GM21423 (cell line): Measurements from ENCODE around the gene PIK3R1.
A peak's percentile ranks its signal among the peaks of the same experiment; 100 is the strongest.

Source experiments
- ATAC-seq: cut with Tn5 transposase; IDR thresholded peaks from one replicate; pipeline ENCODE4 v1.9.1; 2021; ENCODE audit warnings: mild to moderate bottlenecking, moderate library complexity; ENCODE audit not compliant: unreplicated experiment

The PIK3R1 gene

GRCh38 chr5:68268852-68269130, 53.2 kb downstream of the PIK3R1 start:
- ATAC-seq = no peak

DNA sequence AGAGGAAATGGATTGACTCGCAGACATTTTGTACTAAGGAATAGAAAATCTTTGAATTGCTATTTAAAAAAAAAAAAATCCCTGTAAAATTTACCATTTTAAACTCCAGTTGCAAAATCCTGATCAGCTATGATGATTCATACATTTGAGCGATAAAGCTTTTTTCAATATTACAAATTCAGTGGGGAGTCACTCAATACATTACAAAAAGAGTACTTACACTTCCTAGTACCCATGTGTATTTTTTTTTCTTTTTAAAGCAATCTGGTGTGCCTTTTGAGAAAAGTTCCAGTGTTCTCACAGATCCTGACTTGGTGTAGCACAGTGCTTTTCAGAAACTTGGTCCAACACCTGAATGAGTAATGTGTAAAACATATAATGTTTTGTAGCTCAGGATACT, 54.3 kb downstream of the PIK3R1 start:
- ATAC-seq = no peak

DNA sequence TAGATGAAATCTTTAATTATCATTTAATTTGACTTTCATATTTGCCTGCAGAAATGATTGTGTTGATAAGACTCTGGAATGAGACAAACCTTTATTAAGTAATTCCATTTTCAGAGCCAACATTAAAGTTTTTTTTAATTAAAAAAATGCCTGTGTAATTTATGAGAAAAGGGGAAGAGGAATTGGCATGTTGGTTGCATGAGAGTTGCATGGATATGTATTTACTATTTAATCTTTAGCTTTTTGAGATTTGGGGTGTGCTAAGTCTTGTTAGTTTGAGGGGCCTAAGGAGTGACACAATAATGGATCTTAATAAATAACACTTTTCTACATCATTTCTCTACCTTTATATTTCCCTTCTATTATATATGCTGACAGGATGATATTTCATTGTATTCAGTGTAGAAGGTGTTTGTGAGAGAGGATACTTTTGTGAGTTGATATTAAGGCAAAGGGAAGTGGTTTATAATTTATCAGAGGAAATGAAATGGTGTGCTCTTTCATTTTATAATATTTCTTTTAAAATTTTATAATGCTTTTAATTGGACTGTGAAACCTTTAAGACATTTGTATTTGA, 54.9 kb downstream of the PIK3R1 start:
- ATAC-seq = no peak

GRCh38 chr5:68271124-68271523, 55.6 kb downstream of the PIK3R1 start:
- ATAC-seq = no peak

- no peak for ATAC-seq
These were observed 56.7 kb downstream of the PIK3R1 start for GRCh38 chr5:68272289-68272688.

DNA sequence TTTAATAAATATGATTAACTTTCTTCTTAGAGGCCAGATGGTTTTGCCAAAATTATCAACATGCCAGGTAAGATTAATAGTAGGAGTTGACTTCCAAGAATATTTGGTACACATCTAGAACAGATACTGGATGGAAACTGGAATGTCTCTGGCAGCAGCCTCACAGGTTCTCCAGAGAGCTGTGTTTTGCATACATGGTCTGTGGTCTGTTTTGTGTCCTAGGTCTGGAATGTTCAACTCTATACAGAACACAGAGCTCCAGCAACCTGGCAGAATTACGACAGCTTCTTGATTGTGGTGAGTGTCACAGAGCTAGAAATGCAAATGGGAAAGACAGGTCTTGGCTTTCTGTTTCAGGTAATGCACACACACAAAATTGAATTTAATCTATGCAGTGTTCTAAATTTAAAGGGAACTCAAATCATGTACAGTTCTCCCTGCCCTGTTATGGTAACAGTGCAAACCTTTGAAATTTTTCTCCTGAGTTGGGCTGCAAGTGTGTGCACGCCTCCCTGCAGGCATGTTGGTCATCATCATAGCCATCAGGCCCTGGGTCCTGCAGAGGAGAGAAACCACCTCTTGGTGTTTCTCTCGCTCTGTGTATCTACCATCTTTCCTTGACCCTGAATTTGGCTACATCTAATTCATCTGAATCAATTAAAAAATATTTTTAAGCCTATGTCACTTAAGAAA, 58.3 kb downstream of the PIK3R1 start:
- peak; percentile 62 for ATAC-seq

- ATAC-seq = no peak
These were observed 59.5 kb downstream of the PIK3R1 start for GRCh38 chr5:68274847-68275651.

DNA sequence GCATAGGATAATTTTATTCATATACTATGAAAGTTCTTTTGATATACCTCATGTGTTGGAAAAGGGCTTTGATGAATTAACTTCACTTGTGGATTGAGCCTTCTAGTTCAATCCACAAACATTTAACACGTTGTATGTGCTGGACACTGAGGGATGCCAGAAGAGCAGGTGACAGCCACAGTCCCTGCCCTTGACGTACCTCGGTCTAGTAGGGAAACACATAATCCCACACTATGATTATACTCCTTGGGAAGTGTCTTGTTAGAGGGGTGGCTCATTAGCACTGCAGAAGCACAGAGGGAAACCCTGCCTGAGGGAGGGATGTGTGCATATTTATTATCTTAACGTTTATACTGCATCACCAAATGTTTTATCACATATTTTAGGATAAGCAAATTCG, 61.2 kb downstream of the PIK3R1 start:
- no peak for ATAC-seq

DNA sequence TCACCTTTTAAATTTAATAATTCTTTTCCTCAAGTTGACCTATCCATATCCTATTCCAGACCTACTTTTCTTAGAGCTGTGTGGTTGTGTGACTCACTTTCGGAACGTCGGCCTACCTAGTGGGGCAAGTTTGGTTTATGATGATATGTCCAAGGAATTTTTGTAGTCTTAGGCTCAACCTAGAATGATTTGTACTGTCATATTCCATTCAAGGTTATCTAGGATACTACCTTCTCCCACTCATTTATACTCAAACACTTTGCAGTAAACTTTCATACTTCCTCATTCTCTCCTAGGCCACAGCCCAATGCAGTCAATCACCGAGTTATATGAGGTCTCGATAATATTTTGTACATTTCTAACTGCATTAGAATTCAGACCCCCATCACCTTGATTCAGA, 61.9 kb downstream of the PIK3R1 start:
- no peak for ATAC-seq

DNA sequence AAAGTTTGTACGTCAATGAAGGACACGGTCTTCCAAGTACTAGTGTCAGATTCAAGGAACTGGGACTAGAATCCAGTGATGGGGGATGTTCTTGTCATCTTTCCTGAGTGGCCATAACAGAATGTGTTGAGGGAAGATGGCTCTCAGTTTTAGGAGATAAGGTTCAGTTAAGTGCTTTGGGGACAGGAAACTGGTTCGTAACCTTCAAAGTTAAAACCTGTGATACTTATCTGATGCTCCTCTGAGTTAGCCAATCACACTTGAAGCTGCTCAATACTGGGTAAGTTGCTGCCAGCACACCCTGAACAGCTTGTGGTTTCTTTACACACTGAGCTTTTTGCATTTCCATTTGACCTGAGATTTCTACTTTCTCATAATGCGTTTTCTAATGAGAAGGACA, 64.4 kb downstream of the PIK3R1 start:
- ATAC-seq = no peak

DNA sequence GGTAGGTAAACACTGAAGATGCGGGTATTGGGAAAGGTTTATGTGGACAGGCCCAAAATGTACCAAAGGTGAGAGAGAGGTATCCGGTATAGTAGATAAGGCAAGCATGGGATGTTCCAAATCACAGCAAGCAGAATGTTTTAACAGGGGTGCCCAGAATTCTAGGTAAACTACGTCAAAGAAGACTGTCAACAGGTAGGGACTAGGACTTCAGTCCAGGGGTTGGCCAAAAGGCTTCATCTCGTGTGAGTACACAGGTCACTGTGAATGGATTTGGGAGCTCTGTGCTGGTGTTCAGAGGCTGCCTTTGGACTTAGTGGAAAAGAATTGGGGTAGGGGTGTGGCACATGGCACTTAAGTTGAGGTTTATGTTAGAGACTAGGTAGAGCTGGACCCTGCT, 66.4 kb downstream of the PIK3R1 start:
- no peak for ATAC-seq

GRCh38 chr5:68283766-68284165, 68.2 kb downstream of the PIK3R1 start:
- no peak for ATAC-seq

GRCh38 chr5:68285075-68285840, 69.7 kb downstream of the PIK3R1 start:
- peak; percentile 33 for ATAC-seq

DNA sequence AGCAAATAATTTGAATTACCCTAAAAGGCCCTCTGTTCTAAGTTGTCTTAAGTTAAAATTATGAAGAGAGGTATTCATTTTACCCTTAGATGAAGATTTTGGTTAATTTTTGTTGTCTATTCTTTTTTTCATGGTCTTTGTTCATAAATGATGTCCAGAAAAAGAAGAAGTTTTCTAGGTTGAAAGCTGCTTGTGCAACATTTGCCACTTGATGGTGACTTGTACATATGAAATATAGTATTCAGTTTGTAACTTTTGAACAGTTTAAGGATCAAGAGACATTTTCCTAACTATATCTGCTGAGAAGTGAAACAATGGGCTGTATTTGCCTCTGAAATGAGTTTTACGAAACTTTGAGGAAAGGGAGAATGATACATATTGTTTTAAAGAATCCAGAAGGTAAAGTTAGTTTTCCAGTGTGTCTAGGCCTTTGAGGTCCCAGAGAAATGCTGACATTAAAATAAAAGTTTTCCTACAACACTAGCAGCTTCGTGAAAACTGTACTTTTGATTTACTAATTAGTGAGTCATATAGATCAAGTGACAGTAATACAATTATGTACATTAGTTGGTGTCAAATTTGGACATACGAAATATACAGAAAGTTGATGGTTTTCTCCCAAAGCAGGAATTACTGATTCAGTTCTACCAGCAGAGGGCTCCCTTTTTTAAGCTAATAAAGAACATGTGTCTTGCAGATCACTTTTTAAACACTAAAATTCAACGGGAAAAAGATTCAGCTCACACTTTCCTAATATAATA, 70.5 kb downstream of the PIK3R1 start:
- no peak for ATAC-seq

- no peak for ATAC-seq
These were observed 71.0 kb downstream of the PIK3R1 start for GRCh38 chr5:68286612-68286912.

- no peak for ATAC-seq
These were observed 72.0 kb downstream of the PIK3R1 start for GRCh38 chr5:68287631-68287975.

GRCh38 chr5:68287976-68288706, 72.6 kb downstream of the PIK3R1 start:
- ATAC-seq = peak; percentile 70

- no peak for ATAC-seq
These were observed 73.2 kb downstream of the PIK3R1 start for GRCh38 chr5:68288707-68289134.

DNA sequence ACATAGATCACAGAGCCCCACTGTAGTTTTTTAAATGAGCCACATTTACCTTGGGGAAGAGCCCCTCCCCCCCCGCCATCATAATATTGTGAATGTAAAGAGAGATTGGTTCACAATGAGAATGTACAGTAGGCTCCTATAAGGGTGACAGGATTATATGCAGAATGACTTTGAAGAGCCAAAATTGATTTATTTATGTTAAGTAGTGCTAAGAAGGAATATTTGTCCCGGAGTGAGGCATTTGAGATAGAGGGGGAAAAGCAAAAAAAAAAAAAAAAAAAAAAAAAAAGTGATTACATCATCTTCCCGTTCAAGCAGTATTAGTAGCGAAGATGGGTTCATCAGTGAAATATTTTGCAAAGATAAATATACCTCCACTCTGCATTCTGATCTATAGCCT, 73.9 kb downstream of the PIK3R1 start:
- ATAC-seq = no peak

- ATAC-seq = no peak
These were observed 74.7 kb downstream of the PIK3R1 start for GRCh38 chr5:68290260-68290674.
